ENCODE measurements around the gene GINS1.

The GINS1 gene

GRCh38 chr20:25364180-25364788, 43.2 kb upstream of the GINS1 start:
- Histone ChIP-seq H3K4me1 (ENCODE audit: insufficient read depth, low read length, severe bottlenecking) (peaks cover 18% of the 10 kb centered on the region), H3K4me2 (ENCODE audit: low read length) (no peak overlapping the region), H3K9me3 (ENCODE audit: low read length) (peaks cover 3% of the 10 kb centered on the region; the same call in 1 of the 2 replicates), H2AFZ (ENCODE audit: low read length) (no peak overlapping the region), H3K36me3 (ENCODE audit: insufficient read depth, low read length) (peaks cover 10% of the 10 kb centered on the region), H3K9ac (ENCODE audit: low read length) (no peak overlapping the region), H3K79me2 (ENCODE audit: insufficient read depth, low read length) (0 out of 2 replicates have a peak, but pooled peaks cover 4% of the 10 kb centered on the region), H3K9me2 (ENCODE audit: low read depth, low read length) (no peaks in the 10 kb centered on the region), H3K27me3 (ENCODE audit: insufficient read depth, low read length) (no peaks in the 10 kb centered on the region), H3K27ac (ENCODE audit: low read depth, low read length, poor library complexity, severe bottlenecking) (no peak overlapping the region), H4K20me1 (ENCODE audit: insufficient read depth, low read length) (no peaks in the 10 kb centered on the region), H3K4me3 (ENCODE audit: low read depth, low read length, poor library complexity, severe bottlenecking) (no peak overlapping the region), H3F3A (ENCODE audit: insufficient read depth, low read length) (no peaks in the 10 kb centered on the region)
- no peak for TF ChIP-seq EZH2 (IDR thresholded peaks at IDR 0.05; ENCODE audit: borderline replicate concordance, low read length)
- no peak for TF ChIP-seq CTCF (IDR thresholded peaks at IDR 0.05; ENCODE audit: low read length)

GRCh38 chr20:25364879-25365699, 42.4 kb upstream of the GINS1 start:
- no peaks in the 10 kb centered on the region for H3K27me3 ChIP-seq (ENCODE audit: insufficient read depth, low read length)
- no peaks in the 10 kb centered on the region for H4K20me1 ChIP-seq (ENCODE audit: insufficient read depth, low read length)
- H3K4me1 ChIP-seq (ENCODE audit: insufficient read depth, low read length, severe bottlenecking) = peaks cover 18% of the 10 kb centered on the region
- no peak overlapping the region for H3K9ac ChIP-seq (ENCODE audit: low read length)
- H3F3A ChIP-seq (ENCODE audit: insufficient read depth, low read length) = no peaks in the 10 kb centered on the region
- H3K9me3 ChIP-seq (ENCODE audit: low read length) = peaks cover 3% of the 10 kb centered on the region; the same call in 1 of the 2 replicates
- H3K9me2 ChIP-seq (ENCODE audit: low read depth, low read length) = no peaks in the 10 kb centered on the region
- no peaks in the 10 kb centered on the region for H3K79me2 ChIP-seq (ENCODE audit: insufficient read depth, low read length)
- no peak overlapping the region for H2AFZ ChIP-seq (ENCODE audit: low read length)
- H3K36me3 ChIP-seq (ENCODE audit: insufficient read depth, low read length) = peaks cover 10% of the 10 kb centered on the region
- TF ChIP-seq EZH2 (IDR thresholded peaks at IDR 0.05; ENCODE audit: borderline replicate concordance, low read length) = no peak
- no peak for TF ChIP-seq CTCF (IDR thresholded peaks at IDR 0.05; ENCODE audit: low read length)
- no peak overlapping the region for H3K27ac ChIP-seq (ENCODE audit: low read depth, low read length, poor library complexity, severe bottlenecking)
- no peak overlapping the region for H3K4me3 ChIP-seq (ENCODE audit: low read depth, low read length, poor library complexity, severe bottlenecking)
- no peak overlapping the region for H3K4me2 ChIP-seq (ENCODE audit: low read length)

- TF ChIP-seq CTCF (IDR thresholded peaks at IDR 0.05; ENCODE audit: low read length) (no peak), EZH2 (IDR thresholded peaks at IDR 0.05; ENCODE audit: borderline replicate concordance, low read length) (no peak)
- no peak overlapping the region for H3K4me2 ChIP-seq (ENCODE audit: low read length)
- no peaks in the 10 kb centered on the region for H3K79me2 ChIP-seq (ENCODE audit: insufficient read depth, low read length)
- H3K27ac ChIP-seq (ENCODE audit: low read depth, low read length, poor library complexity, severe bottlenecking) = no peak overlapping the region
- peaks cover 10% of the 10 kb centered on the region for H3K36me3 ChIP-seq (ENCODE audit: insufficient read depth, low read length)
- H4K20me1 ChIP-seq (ENCODE audit: insufficient read depth, low read length) = no peaks in the 10 kb centered on the region
- no peaks in the 10 kb centered on the region for H3F3A ChIP-seq (ENCODE audit: insufficient read depth, low read length)
- no peaks in the 10 kb centered on the region for H3K9me2 ChIP-seq (ENCODE audit: low read depth, low read length)
- no peak overlapping the region for H2AFZ ChIP-seq (ENCODE audit: low read length)
- H3K4me1 ChIP-seq (ENCODE audit: insufficient read depth, low read length, severe bottlenecking) = peaks cover 12% of the 10 kb centered on the region
- H3K4me3 ChIP-seq (ENCODE audit: low read depth, low read length, poor library complexity, severe bottlenecking) = no peak overlapping the region
- H3K9me3 ChIP-seq (ENCODE audit: low read length) = peaks cover 3% of the 10 kb centered on the region; the same call in 1 of the 2 replicates
- H3K27me3 ChIP-seq (ENCODE audit: insufficient read depth, low read length) = no peaks in the 10 kb centered on the region
- no peak overlapping the region for H3K9ac ChIP-seq (ENCODE audit: low read length)
Measured at GRCh38 chr20:25368526-25368925, 38.9 kb upstream of the GINS1 start.
